ENCODE results near the gene ABTB2. TPM values are rescaled to one million over a fixed set of nuclear protein-coding genes. Genes with fewer than 3 reads are reported as not detected.

Gene ABTB2
- total and polyA plus RNA-seq, 4 donors, result 0.73 to 3.3 (median 2.7) TPM

DNA sequence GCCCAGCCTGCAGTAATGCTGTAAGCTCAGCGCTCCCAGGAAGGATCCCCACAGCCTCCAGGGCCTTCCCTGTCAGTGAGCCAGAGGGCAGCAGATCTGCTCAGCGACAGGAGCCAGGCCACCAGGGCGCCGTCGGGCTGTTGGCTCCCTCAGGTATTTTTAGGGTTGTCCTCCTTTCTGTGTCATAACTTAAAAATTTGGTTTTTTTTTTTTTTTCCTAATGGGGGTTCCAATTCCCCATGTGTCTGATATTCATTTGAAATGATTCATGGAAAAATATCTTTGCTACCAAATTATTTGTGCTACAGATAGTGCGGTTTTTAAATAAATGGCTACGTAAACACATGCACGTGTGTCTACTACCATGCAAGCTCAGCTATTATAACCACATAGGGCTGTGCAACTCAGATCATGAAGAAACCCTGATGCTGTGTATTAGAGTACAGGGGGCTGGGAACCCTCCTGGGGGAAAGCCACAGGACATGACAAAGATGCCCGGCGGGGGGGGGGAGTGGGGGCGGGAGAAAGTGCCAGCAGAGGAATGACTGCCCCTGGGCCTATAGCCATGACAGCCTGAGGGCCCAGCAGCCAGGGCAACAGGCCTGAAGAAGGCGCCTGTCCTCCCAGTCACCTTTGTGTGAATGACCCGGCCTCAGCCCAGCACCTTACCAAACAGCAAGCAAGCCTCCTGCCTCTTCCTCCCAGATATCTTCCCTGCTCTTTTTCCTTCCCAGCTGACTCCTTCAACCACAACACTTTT is 163.1 kb downstream of the ABTB2 start:
- 86 to 90% methylated on average over 13 of the region's 13 CpGs for WGBS, 2 donors
- ATAC-seq (ENCODE audit: insufficient read depth, low FRiP score) (no peak), DNase-seq (no peak)
- H3K36me3 ChIP-seq (ENCODE audit: control insufficient read depth in 4 of 4, insufficient read depth in 4 of 4, low read length in 4 of 4), result peaks cover 0 to 3% (median under 1%) of the 10 kb centered on the region in 4 donors
- H3K9me3 ChIP-seq (ENCODE audit: control insufficient read depth in 4 of 4, insufficient read depth in 3 of 4, low read length in 3 of 4), result no peaks in the 10 kb centered on the region
- no peak overlapping the region for H3K27ac ChIP-seq (ENCODE audit: low read depth in 1 of 2, low read length in 1 of 2)
- no peaks in the 10 kb centered on the region for H3K27me3 ChIP-seq (ENCODE audit: control insufficient read depth in 3 of 3, insufficient read depth in 3 of 3, low read length in 2 of 3)
- H3K9ac ChIP-seq (ENCODE audit: insufficient read depth in 1 of 2, low read length in 2 of 2), result no peak overlapping the region
- TF ChIP-seq, protein P1, sequence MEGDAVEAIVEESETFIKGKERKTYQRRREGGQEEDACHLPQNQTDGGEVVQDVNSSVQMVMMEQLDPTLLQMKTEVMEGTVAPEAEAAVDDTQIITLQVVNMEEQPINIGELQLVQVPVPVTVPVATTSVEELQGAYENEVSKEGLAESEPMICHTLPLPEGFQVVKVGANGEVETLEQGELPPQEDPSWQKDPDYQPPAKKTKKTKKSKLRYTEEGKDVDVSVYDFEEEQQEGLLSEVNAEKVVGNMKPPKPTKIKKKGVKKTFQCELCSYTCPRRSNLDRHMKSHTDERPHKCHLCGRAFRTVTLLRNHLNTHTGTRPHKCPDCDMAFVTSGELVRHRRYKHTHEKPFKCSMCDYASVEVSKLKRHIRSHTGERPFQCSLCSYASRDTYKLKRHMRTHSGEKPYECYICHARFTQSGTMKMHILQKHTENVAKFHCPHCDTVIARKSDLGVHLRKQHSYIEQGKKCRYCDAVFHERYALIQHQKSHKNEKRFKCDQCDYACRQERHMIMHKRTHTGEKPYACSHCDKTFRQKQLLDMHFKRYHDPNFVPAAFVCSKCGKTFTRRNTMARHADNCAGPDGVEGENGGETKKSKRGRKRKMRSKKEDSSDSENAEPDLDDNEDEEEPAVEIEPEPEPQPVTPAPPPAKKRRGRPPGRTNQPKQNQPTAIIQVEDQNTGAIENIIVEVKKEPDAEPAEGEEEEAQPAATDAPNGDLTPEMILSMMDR (IDR thresholded peaks at IDR 0.05; ENCODE audit: control extremely low read depth, extremely low read depth), result no peak
- no peak overlapping the region for H3K4me3 ChIP-seq
- peaks cover 0 to 11% (median 0%) of the 10 kb centered on the region in 5 donors for H3K4me1 ChIP-seq (ENCODE audit: control insufficient read depth in 5 of 5, insufficient read depth in 5 of 5, low read length in 5 of 5)

DNA sequence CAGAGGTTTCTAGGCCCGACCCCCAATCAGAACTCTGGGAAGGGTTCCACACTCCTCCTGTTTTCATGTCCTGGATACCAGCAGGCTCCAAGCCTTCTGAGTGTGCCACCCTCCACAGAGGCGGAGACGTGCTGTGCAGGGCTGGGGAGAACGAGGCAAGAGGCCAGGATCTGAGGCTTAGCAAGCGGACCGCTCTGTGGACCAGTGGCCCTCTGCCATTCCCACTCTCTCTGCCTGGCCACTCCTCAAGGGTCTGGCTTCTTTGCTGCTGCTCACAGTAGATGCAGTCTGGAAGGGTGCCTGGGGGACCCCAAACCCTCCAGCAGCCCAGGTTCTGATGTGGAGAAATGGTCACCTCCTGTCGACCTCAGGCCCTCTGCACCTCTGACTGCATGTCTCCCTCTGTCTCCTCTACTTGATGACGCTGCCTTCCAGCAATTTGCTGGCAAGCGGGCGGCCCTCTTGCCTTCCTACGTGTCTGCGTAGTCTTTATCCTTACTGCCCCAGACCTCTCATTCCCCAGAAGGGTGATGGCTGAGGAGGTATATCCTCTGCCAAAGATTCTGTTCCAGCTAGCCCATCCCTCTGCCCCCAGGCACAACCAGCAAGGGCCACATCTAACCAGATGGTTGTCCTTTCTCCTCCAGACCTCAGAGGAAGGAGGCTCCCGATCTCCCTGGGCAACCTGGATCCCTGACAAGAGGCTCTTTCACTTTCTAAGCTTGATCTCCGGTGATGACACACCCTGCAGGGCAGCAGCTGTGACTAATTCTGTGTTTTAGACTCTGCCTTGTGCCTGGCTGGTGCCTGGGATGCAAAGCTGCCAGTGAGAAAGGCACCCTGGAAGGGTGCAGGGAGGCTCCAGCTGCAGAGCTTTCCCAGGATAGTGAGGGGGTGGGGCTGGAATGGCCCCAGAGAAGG is 165.1 kb downstream of the ABTB2 start:
- ATAC-seq (ENCODE audit: insufficient read depth, low FRiP score), result peak; percentile 64
- H3K4me3 ChIP-seq, result no peak overlapping the region
- H3K4me1 ChIP-seq (ENCODE audit: control insufficient read depth in 5 of 5, insufficient read depth in 5 of 5, low read length in 5 of 5), result peaks cover 0 to 17% (median 11%) of the 10 kb centered on the region in 5 donors
- no peaks in the 10 kb centered on the region for H3K27me3 ChIP-seq (ENCODE audit: control insufficient read depth in 3 of 3, insufficient read depth in 3 of 3, low read length in 2 of 3)
- H3K9me3 ChIP-seq (ENCODE audit: control insufficient read depth in 4 of 4, insufficient read depth in 3 of 4, low read length in 3 of 4), result no peaks in the 10 kb centered on the region
- DNase-seq, result no peak
- TF ChIP-seq, protein P1 (IDR thresholded peaks at IDR 0.05; ENCODE audit: control extremely low read depth, extremely low read depth), result no peak
- no peak overlapping the region for H3K9ac ChIP-seq (ENCODE audit: insufficient read depth in 1 of 2, low read length in 2 of 2)
- WGBS, 2 donors, result 65 to 88% methylated on average over 14 of the region's 14 CpGs
- peaks cover 0 to 3% (median under 1%) of the 10 kb centered on the region in 4 donors for H3K36me3 ChIP-seq (ENCODE audit: control insufficient read depth in 4 of 4, insufficient read depth in 4 of 4, low read length in 4 of 4)
- peak overlapping the region in 1 of 2 donors; percentile 51 for H3K27ac ChIP-seq (ENCODE audit: low read depth in 1 of 2, low read length in 1 of 2)

GRCh38 chr11:34191578-34191977 is 166.2 kb downstream of the ABTB2 start:
- Histone ChIP-seq H3K27me3 (ENCODE audit: control insufficient read depth in 3 of 3, insufficient read depth in 3 of 3, low read length in 2 of 3) (no peaks in the 10 kb centered on the region), H3K9ac (ENCODE audit: insufficient read depth in 1 of 2, low read length in 2 of 2) (no peak overlapping the region), H3K9me3 (ENCODE audit: control insufficient read depth in 4 of 4, insufficient read depth in 3 of 4, low read length in 3 of 4) (no peaks in the 10 kb centered on the region), H3K27ac (ENCODE audit: low read depth in 1 of 2, low read length in 1 of 2) (no peak overlapping the region), H3K4me3 (no peak overlapping the region), H3K4me1 (ENCODE audit: control insufficient read depth in 5 of 5, insufficient read depth in 5 of 5, low read length in 5 of 5) (peaks cover 0 to 23% (median 13%) of the 10 kb centered on the region in 5 donors), H3K36me3 (ENCODE audit: control insufficient read depth in 4 of 4, insufficient read depth in 4 of 4, low read length in 4 of 4) (peaks cover 0 to 3% (median under 1%) of the 10 kb centered on the region in 4 donors)
- no peak for ATAC-seq (ENCODE audit: insufficient read depth, low FRiP score)
- DNase-seq, result no peak
- TF ChIP-seq, protein P1 (IDR thresholded peaks at IDR 0.05; ENCODE audit: control extremely low read depth, extremely low read depth), result no peak
- 81 to 85% methylated on average over 5 of the region's 5 CpGs for WGBS, 2 donors
